K562 (cell line): Measurements from ENCODE around the gene RHOV. TPM values are rescaled to one million over a fixed set of nuclear protein-coding genes. Genes with fewer than 3 reads are reported as not detected.

Source experiments
- CLOCK ChIP-seq: fragments of 250-450 bp; sonication (Bioruptor Pico); IDR thresholded peaks from 2 replicates; pipeline ENCODE4 v1.4.0; 2020; ENCODE audit warnings: mild to moderate bottlenecking, moderate library complexity, borderline replicate concordance
- CTCFL ChIP-seq: IDR thresholded peaks from 2 replicates; pipeline ENCODE4 v1.6.1; 2011; ENCODE audit warnings: borderline replicate concordance, low read depth, mild to moderate bottlenecking, moderate library complexity, low read length; ENCODE audit not compliant: insufficient read depth, poor library complexity, severe bottlenecking
- JUND ChIP-seq, 2 experiments: IDR thresholded peaks; 2 replicates in 1 of 2; 3 replicates in 1 of 2; pipeline ENCODE4 v1.6.1; 2011; ENCODE audit warnings: borderline replicate concordance in 2 of 2, low read depth in 2 of 2, low read length in 2 of 2, improper control_type of control experiment in 1 of 2, missing biosample characterization in 1 of 2, missing genetic modification characterization in 1 of 2, missing genetic modification reagents in 1 of 2
- MAX ChIP-seq: sonication (generic); formaldehyde crosslinking; IDR thresholded peaks from 2 replicates; pipeline ENCODE4 v1.9.0; 2022; ENCODE audit warnings: mild to moderate bottlenecking, missing genetic modification reagents
- MGA ChIP-seq: fragments of 450-650 bp; IDR thresholded peaks from 2 replicates; pipeline ENCODE4 v1.6.1; 2016; ENCODE audit warnings: mild to moderate bottlenecking, moderate library complexity
- SRSF9 ChIP-seq: fragments of 200-400 bp; formaldehyde crosslinking; IDR thresholded peaks from 2 replicates; pipeline ENCODE4 v1.6.1; 2017; ENCODE audit warnings: low read depth, low read length, borderline replicate concordance
- TOE1 ChIP-seq, 2 experiments: fragments of 450-650 bp in 1 of 2; sonication (generic) in 1 of 2; formaldehyde crosslinking in 1 of 2; IDR thresholded peaks; 2 replicates each; pipeline versions ENCODE4 v1.7.1 to v1.8.0; 2016 to 2022; ENCODE audit warnings: borderline replicate concordance in 2 of 2, mild to moderate bottlenecking in 2 of 2, antibody characterized with exemption in 1 of 2, inconsistent platforms in 1 of 2, low read depth in 1 of 2, missing genetic modification reagents in 1 of 2, moderate library complexity in 1 of 2
- polyA plus RNA-seq, 8 experiments: library from polyadenylated mRNA; depleted of rRNA in 4 of 8; stranded (reverse) in 5 of 8; unstranded in 3 of 8; fragments of >200 nt; fragmentation: Nextera tagmentation in 2 of 8; fragmentation: Illumina TruSeq in 1 of 8; extraction: Ambion mirVana in 2 of 8; extraction: Trizol in 1 of 8; gene quantifications; 2 replicates each; pipeline versions ENCODE4 v1.2.1 to v1.2.3, GENCODE V29; 2011 to 2014; ENCODE audit warnings: inconsistent platforms in 1 of 8, missing spikeins in 1 of 8
- total RNA-seq, 7 experiments: library from RNA; depleted of rRNA in 6 of 7; stranded (reverse); fragments of >200 nt in 6 of 7; fragmentation: Illumina TruSeq in 2 of 7; extraction: Trizol in 2 of 7; gene quantifications; 2 replicates each; pipeline versions ENCODE4 v1.2.1 to v1.2.3, GENCODE V29; 2011 to 2021; ENCODE audit warnings: low replicate concordance in 1 of 7

Gene RHOV
- total and polyA plus RNA-seq, 9 of the 15 experiments (the other 6 are each of a cell fraction or from before 2014, with no cell fraction given), result 0.08 to 2.0 (median 1.1) TPM

- peak; percentile 64 for TF ChIP-seq MGA
- TF ChIP-seq CLOCK (CRISPR knock-in tag), result no peak
- 0 out of 2 replicates have a peak, but pooled peaks have one; percentile 31 for TF ChIP-seq TOE1 (IDR thresholded peaks at IDR 0.05; ENCODE audit: borderline replicate concordance)
- TF ChIP-seq TOE1 (CRISPR knock-in tag; IDR thresholded peaks at IDR 0.05; ENCODE audit: borderline replicate concordance, low read depth), result no peak
- TF ChIP-seq SRSF9, result no peak
- peak; percentile 61 for TF ChIP-seq CTCFL
- peak; percentile 50 for TF ChIP-seq MAX (CRISPR knock-in tag)
- 0 out of 2 replicates have a peak, but pooled peaks have one; percentile 20 for TF ChIP-seq JUND (IDR thresholded peaks at IDR 0.05; ENCODE audit: borderline replicate concordance, low read depth, low read length)
- peak; percentile 42; the same call in 1 of the 3 replicates for TF ChIP-seq JUND (tag; IDR thresholded peaks at IDR 0.05; ENCODE audit: borderline replicate concordance, low read depth, low read length)
These were observed 14.7 kb downstream of the RHOV start (continued) for GRCh38 chr15:40859206-40859851.
